HG03135 (cell line): Measurements from ENCODE around the gene PPP2R5C.

ENCODE experiments used
- ATAC-seq: cut with Tn5 transposase; IDR thresholded peaks from one replicate; pipeline ENCODE4 v1.9.1; 2021; ENCODE audit warnings: mild to moderate bottlenecking, moderate library complexity; ENCODE audit not compliant: unreplicated experiment

PPP2R5C gene

DNA sequence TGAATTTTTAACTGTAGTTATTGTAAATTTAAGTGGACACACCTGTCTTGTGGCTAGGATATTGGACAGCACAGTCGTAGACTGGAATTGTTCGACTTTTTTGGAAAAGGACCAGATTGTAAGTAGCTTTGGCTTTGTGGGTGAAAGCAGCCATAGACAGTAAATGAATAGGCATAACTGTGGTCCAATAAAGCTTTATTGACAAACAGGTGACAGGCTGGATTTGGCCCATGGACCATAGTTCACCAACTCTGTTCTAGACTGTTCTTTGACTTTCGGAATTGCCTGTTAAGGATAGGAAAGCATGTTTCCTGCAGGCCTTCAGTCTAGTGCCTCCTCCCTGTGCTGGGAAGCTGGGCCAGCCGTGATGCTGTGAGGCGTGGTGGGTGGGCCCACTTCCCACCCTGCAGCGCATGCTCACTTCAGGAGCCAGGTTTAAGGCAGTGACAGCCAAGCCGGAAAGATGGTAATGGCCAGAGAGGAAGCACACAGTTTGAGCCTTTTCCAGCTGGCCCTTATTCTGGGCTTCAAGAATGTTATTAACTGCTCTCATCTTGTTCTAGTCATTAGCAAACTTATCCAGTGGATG lies 51.8 kb downstream of the PPP2R5C start:
- no peak for ATAC-seq

DNA sequence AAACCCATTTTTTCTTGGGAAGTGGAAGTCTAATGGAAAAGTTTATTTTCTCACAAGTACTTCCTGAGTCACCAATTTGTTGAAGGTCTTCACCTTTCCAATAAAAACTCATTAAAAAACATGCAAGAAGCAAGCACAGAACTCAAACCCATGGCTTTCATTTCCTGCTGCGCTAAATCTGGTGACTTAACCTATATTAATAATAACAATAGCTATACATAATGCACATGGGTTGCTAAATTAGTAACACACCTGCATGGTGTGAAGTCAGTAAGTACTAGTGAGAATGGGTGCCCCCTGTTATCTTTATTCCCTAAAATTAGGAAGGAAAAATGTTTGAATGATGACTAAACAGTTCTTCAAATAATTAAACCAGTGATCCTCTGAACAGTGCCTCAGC lies 52.3 kb downstream of the PPP2R5C start:
- ATAC-seq, result no peak

DNA sequence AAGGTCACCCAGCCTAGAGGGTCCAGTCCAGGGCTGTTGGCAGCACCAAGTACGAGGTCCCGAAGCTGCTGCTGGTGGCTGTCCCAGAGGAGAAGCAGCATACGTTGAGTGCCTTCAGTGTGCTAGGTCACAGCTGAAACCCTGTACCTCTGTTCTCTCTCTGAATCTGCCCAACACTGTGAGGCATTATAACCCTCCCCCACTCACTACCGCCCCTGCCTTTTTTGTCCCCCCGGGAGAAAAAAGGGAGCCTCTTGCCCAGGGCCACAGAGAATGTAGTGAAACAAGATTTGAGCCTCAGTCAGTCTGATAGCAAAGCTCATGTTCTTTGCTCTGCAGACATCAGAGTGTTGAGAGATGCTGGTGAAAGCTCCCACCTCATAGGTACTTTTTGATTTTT lies 53.4 kb downstream of the PPP2R5C start:
- no peak for ATAC-seq

DNA sequence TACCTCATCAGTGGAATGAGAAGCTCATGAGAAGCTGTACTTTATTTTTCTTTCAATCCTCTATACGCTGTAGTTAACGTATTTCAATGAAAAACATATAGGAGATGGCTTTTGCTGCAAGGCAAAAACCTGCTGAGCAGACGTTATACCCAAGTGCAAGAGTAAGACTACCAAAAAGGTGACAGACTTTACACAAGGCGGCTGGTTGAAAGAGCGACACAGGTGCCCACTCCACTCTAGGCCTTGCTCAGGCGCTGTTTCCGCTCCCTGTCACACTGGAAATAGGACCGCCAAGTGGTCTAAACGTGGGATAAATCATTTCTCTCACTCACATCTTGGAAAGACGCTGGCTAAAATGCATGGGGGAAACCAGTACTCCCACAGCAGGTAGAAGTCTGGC lies 54.5 kb downstream of the PPP2R5C start:
- ATAC-seq, result no peak

DNA sequence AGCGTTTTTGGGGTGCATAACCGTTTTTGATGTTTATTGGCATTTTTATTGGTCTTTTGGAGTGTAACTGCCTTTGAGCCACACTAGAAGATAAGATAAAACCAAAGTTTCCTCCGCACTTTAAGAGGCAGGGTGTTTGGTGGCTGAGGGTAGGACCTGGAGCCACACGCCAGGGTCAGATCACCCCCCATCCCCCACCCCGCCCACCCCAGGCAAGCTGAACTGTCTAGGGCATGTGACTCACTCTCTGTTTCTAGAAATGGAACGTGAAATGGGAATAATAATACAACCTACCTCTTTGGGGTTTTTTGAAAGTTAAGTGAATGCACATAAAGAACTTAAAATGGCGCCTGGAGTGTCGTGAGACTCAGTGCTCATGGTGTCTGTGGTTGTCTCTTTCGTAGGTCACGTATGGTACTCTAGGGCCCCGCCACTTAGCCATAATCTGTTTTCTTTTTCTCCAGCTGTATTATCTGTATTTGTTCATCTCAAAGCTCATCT lies 56.0 kb downstream of the PPP2R5C start:
- no peak for ATAC-seq

DNA sequence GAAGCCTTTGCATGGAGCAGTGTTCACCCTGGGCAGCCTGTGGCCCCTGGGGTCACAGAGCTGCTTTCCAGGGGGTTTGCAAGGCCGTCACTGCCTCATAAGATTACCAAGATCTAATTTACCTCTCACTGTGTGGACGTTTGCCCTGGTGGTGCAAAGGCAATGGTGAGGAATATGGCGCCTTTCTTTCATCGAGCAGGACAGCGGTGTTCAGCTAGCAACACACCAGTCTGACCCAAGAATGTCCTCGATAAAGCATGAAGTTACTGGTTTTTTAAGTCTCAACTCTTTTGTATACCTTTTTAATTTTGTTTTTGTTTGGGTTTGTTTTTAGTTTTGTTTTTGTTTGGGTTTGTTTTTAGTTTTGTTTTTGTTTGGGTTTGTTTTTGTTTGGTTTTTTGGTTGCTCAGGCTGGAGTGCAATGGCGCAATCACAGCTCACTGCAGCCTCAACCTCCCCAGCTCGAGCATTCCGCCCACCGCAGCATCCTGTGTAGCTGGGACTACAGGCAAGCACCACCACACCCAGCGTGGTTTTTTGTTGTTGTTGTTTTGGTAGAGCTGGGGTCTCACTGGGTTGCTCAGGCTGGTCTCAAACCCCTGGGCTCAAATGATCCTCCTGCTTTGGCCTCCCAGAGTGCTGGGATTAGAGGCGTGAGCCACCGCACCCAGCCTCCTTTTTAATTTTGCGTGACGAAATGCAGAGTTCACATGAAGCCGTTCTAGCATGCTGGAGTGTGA lies 57.9 kb downstream of the PPP2R5C start:
- ATAC-seq, result no peak

DNA sequence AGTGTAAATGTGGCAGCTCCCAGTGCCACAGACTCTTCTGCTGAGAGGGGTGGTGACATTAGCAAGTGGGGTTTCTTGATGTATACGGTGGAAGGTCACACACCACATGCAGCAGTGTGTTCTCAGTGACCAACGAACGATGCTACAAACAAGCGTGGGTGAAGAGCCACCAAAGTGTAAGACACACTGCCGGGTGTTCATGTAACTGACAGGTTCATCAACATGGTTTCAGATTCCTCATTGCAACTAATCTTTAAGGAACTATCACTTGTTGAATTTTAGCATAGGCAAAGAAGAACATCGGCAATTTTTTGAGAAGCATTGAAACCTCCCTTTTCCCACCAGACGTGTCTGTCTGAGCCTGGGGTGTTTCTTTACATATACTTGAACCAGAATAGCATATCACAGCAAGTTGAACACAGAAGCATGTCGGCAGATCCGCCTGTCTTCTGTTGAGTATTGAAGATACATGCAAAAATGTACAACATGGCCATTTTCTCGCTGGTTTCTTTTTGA lies 58.8 kb downstream of the PPP2R5C start:
- no peak for ATAC-seq

DNA sequence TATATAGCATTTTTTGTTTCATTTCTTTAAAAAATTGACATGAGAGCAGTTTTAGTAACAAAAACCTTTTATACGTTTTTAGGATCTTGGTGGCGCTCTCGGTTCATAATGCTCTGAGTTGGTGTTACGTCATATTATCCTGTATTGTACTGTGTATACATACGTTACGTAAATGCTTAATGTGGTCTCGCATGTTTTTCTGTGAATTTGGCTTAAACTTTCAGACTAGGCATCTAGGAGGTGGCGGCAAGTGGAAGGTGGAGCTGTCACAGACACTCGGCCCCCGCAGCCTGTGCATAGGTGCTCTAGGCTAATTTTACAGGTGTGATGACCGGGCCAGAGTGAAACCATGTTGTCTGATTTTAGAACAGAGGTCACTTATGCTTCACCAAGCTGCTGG lies 60.0 kb downstream of the PPP2R5C start:
- no peak for ATAC-seq

DNA sequence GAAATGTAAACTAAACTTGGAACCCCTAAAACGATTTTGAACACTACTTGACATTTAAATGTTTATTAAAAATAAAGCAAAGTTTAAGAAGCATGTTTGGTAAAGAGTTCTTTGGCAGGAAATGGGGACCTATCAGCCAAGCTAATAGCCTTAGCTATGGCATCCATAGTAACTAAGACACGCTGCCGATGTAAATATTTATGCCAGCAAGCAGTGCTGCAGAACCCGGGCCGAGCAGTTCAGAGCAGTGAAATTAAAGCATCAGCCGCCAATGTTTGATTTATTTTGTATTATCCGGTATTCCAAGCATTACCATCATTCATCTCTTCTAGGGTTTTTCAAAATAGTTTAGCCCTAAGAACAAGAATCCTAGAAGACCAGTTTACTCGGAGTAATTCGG lies 61.6 kb downstream of the PPP2R5C start:
- no peak for ATAC-seq

DNA sequence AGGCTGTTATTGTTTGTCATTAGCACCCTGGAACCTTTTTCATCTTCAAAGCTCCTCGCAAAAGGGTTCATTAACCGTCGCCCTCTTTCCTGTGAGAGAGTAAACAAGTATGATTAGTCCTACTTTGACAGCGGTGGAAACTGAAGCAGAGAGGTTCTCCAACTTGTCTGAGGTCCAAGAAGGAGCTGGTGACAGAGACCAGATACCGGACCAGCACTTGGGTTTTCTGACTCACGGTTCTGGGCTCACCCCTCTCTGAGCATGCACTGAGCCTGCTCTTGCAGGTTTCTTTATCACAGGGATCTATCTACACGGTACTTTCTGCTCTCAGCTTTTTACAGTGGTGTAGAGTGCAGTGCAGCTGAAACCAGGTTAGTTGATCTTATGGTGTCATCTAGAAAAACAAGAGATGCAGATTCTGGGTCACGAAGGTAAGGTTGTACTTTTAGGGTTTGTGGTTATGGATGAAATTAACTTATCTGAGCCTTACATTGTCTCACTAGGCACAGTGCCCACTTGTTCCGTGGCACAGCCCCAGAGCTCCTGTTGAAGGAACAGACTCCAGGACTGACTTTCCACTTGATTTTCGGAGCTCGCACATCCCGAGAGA lies 62.1 kb downstream of the PPP2R5C start:
- ATAC-seq, result peak; percentile 54

DNA sequence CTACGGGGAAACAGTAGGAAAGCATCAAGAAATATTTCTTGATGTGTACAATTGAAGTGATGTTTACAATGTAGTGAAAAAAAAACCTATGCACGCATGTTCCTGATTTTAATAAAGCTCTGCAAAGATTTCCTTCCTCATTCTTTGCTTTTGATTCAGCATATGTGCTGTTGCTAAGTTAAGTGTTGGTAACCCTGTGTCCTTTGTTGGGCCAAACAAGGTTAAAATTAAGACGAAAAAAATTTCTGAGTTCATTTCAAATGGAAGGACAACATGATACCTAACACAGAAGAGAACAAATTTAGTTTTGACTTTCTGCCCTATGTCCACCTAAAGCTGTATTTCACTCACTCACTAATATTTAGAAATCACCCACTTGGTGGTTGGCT lies 62.8 kb downstream of the PPP2R5C start:
- no peak for ATAC-seq

DNA sequence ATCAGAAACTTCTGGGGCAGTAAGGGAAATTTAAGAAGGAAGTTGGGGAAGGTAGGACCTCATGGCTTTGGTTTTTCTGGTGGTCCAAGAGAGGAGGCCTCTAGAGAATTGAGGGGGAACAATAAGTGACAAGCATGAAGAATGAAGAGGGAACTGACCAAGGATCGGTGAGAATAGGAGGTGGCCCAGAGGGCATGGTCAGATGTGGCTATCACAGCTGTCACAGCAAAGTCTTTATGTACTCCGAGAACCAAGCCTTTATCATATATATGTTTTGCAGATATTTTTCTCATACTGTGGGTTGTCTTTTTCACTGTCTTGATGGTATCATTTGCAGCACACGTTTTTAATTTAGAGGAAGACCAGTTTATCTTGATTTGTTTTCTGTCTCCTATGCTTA lies 64.3 kb downstream of the PPP2R5C start:
- ATAC-seq, result no peak

DNA sequence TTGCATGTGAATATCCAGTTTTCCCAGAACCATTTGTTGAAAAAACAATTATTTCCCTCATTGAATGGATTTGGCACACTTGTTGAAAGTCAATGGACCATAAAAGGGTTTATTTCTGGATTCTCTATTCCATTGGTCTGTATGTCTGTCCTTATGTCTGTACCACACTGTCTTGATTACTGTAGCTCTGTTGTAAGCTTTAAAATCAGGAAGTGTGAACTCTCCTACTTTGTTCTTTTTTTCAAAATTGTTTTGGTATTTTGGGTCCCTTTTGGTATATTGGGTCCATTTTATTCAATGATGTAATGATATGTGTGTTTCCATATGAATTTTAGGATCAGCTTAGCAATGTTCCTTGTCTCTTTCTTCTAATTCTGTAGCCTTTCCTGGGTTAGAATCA lies 64.8 kb downstream of the PPP2R5C start:
- no peak for ATAC-seq

DNA sequence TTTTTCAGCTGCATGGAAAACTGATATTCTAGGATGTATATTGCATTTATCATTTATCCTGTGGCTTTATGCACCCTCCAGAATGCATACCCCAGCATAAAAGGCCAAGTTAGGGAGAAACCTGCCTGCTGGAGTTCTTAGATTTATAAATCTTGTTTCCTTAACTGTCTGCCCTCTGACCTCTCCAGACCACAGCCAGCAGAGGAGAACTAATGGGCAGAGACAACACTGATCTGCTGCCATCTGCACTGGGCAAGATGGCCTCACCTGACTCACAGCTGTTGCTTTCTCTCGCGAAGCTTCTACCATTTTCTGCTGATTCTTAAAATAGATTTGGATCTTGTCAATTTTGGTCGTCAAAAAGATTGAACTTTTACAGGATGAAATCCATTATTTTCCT lies 65.8 kb downstream of the PPP2R5C start:
- ATAC-seq, result no peak

DNA sequence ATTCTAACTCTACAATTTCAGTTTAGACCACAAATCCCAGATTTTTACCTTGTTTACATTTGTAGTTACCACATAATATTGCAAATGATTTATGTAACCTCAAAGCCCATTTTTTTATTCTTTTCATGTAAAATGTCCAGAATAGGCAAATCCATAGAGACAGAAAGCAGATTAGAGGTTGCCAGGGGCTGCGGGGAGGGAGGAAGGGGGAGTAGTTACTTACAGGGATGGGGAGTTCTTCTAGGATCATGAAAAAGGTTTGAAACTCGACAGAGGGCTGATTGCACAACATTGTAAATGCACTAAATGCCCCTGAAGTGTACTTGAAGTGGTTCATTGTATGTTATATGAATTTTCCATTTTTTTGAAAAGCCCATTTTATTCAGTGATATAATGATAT lies 66.5 kb downstream of the PPP2R5C start:
- ATAC-seq, result no peak

DNA sequence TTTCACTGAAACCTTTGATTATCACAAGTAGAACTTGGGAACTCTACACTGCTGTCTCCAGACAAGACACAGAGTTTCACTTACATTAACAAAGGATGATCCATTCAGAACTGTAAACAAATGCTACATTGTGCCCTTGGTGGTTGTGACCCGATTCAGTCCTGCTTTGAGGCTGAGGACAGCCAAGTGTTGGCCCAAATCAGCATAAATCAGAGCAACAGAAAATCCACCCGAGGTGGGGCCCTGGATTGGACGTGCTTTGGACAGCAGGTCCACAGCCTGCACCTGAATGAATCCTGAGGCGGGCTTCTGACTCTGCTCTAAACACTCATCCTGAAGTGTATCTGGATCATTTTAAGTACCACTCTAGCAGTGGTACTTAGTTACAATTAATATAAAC lies 68.8 kb downstream of the PPP2R5C start:
- ATAC-seq, result no peak

DNA sequence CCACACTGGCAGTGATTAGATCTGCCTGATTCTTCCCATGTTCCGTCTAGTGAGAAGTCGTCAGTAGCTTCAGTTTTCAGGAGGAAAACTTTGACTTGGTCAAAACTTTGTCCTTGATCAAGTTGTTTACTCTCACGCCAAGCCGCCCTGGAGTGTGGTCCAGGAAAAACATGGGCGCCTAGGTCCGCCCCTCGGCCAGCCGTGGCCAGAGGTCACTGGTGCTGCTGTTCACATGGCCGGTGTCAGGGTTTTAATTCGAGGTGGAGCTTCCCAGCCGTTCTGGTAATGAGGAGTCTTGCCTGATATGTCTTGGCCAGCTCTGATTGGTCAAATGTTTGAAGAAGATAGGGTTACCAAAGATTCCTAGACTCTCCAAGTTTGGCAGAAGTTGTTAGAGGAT lies 71.5 kb downstream of the PPP2R5C start:
- no peak for ATAC-seq

DNA sequence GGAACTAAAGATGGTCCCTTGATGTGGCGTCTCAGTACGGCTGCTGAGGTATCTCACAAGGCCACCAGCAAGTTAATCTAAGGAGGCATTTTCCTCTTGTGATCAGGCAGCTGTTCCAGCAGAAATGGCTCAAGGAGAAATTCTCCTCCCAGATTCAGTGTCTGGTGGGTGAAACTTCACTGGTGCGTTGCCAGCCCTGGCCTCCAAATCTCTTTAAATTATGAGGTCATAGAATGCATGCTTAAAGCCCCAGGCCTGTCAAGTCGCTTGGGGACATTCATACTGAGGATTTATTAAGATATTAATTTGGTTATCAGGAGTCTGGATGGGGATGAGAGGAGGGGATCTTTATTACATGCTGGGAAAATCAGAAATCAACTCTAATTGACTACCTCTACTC lies 72.9 kb downstream of the PPP2R5C start:
- ATAC-seq, result no peak

DNA sequence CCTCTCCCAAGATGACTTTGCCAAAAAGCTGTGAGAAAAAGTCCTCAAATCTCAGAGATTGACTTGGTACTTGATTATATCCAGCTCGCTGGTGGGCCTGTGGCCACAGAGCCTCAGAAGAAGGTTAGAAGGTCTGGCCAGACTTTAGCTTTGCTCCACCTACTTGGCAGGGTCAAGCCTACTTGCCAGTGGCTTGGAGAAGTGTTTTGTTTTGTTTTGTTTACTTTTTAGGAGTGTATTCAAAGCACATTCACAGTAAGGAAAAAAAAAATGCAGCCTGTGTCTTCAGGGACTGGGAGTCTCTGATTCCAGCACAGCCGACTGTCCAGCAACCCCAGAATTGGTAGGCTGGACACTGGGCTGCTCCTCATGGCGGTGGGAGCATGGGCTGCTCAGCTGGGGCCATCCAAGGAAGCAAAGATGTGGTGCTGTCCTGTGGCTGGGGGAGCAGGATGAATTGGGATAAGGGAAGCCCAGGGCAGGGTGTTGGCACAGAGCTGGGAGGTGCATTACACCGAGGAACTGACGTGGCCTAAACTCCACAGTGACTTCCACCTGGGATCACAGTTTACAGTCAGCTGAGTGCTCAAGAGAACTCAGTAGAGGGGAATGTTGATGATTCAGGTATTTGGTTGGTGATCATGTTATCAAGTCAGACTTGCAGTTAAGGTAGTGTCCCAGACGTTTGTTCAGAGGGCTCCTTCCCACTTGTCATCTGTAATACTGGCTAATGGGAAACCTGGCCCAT lies 73.5 kb downstream of the PPP2R5C start:
- ATAC-seq, result no peak

DNA sequence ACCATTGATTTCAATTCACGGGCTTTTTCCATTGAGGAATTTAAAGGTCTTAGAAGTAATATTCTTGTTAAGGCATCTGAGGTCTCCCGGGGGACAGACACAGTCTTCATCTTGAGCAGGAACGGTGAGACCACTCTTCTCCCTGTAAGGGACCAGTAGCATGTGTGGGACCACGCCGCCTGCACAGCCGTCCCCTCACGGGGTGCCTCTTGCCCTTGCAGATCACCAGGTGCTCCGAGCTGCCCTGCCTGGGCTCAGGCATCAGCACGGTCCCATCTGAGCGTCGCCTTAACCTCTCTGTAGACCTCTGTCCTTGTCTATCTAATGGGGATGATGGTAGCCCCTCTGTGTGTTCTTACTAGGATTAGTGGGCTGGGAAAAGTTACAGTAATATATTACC lies 74.1 kb downstream of the PPP2R5C start:
- no peak for ATAC-seq

DNA sequence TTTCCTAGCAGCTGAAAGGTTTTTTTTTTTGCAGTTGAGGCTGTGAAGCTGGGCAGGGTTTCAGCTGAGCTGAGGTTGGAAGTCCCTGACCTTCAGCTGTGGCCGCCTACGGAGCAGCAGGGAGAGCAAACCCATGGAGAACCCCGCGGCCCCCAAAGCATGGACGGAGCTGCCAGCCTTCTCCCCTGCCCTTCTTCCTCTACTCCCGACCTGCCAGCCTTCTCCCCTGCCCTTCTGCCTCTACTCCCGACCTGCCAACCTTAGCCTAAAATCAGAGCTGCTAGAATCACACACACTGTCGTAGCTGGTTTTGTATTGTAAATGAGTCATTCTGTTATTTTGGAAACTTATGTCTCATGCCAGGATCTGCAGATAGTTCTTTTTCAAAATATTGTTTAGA lies 74.6 kb downstream of the PPP2R5C start:
- no peak for ATAC-seq
